Astrocyte (in vitro differentiated cells and primary cell): ENCODE data around the gene UBE2R2.

Source experiments
- CTCF ChIP-seq: IDR thresholded peaks from 2 replicates; pipeline ENCODE4 v1.5.1; 2011; ENCODE audit warnings: low read depth, mild to moderate bottlenecking, inconsistent platforms, low read length, moderate library complexity; ENCODE audit not compliant: insufficient read depth
- EZH2 ChIP-seq: IDR thresholded peaks from 2 replicates; pipeline ENCODE4 v1.6.1; 2012; ENCODE audit warnings: mild to moderate bottlenecking, low read length, inconsistent platforms; ENCODE audit not compliant: insufficient read depth

- no peak for TF ChIP-seq CTCF
- TF ChIP-seq EZH2: no peak
Observed at GRCh38 chr9:33787839-33788238, 29.1 kb upstream of the UBE2R2 start.
